GM18861 (cell line): ENCODE data around the gene ZNF106.

ENCODE experiments used
- ATAC-seq: cut with Tn5 transposase; IDR thresholded peaks from one replicate; pipeline ENCODE4 v1.9.1; 2021; ENCODE audit not compliant: unreplicated experiment

ZNF106 gene

GRCh38 chr15:42490671-42491538 is at the start of gene ZNF106:
Gene ZNF106, minus strand, starts transcription at chr15:42491141. Its CDS starts 18,852 bp downstream, at chr15:42472289.
- ATAC-seq = peak; percentile 57

GRCh38 chr15:42533246-42533645 is 42.3 kb upstream of the ZNF106 start:
- no peak for ATAC-seq

GRCh38 chr15:42528970-42529369 is 38.0 kb upstream of the ZNF106 start:
- no peak for ATAC-seq

GRCh38 chr15:42523331-42523730 is 32.4 kb upstream of the ZNF106 start:
- no peak for ATAC-seq

GRCh38 chr15:42511007-42511391 is 20.1 kb upstream of the ZNF106 start:
- ATAC-seq = no peak

GRCh38 chr15:42510258-42511006 is 19.5 kb upstream of the ZNF106 start:
- ATAC-seq = no peak

GRCh38 chr15:42508263-42508690 is 17.3 kb upstream of the ZNF106 start:
- ATAC-seq = no peak

GRCh38 chr15:42507514-42507913 is 16.6 kb upstream of the ZNF106 start:
- ATAC-seq = no peak

GRCh38 chr15:42504631-42505030 is 13.7 kb upstream of the ZNF106 start:
- peak; percentile 12 for ATAC-seq

GRCh38 chr15:42503825-42504224 is 12.9 kb upstream of the ZNF106 start:
- ATAC-seq = no peak

GRCh38 chr15:42502477-42502876 is 11.5 kb upstream of the ZNF106 start:
- ATAC-seq = no peak

- no peak for ATAC-seq
These were observed 9.1 kb upstream of the ZNF106 start for GRCh38 chr15:42499858-42500609.

GRCh38 chr15:42498212-42499068 is 7.5 kb upstream of the ZNF106 start:
- ATAC-seq = no peak

GRCh38 chr15:42495361-42496212 is 4.6 kb upstream of the ZNF106 start, which contains the start of gene SNAP23:
Gene SNAP23, plus strand, starts transcription at chr15:42495634. Its CDS starts 16,213 bp downstream, at chr15:42511847.
- ATAC-seq = peak; percentile 68

GRCh38 chr15:42494998-42495360 is 4.0 kb upstream of the ZNF106 start:
- ATAC-seq = no peak

- no peak for ATAC-seq
These were observed 2.7 kb upstream of the ZNF106 start for GRCh38 chr15:42493679-42494078.

- no peak for ATAC-seq
These were observed 741 bp upstream of the ZNF106 start for GRCh38 chr15:42491539-42492225.

GRCh38 chr15:42490291-42490670 is 660 bp downstream of the ZNF106 start:
- no peak for ATAC-seq

GRCh38 chr15:42483677-42484076 is 7.3 kb downstream of the ZNF106 start:
- no peak for ATAC-seq
